ENCODE data around the gene FAM32A.

The FAM32A gene

GRCh38 chr19:16185123-16185767 lies at the start of gene FAM32A:
Gene FAM32A, plus strand, starts transcription at chr19:16185410. Its CDS starts 33 bp downstream, at chr19:16185443.
- Mint-ChIP-seq H3K4me3 (peak within 1 kb of the TSS; percentile 98), H3K36me3 (ENCODE audit: low read depth) (peaks cover 32% of the 10 kb centered on the region), H3K27ac (peak within 1 kb of the TSS; percentile 95), H3K4me1 (ENCODE audit: low read depth) (peaks cover 16% of the 10 kb centered on the region), H3K9me3 (no peaks in the 10 kb centered on the region), H3K27me3 (ENCODE audit: low read depth) (no peaks in the 10 kb centered on the region)
- DNase-seq (ENCODE audit: low spot score), result peak; percentile 100

DNA sequence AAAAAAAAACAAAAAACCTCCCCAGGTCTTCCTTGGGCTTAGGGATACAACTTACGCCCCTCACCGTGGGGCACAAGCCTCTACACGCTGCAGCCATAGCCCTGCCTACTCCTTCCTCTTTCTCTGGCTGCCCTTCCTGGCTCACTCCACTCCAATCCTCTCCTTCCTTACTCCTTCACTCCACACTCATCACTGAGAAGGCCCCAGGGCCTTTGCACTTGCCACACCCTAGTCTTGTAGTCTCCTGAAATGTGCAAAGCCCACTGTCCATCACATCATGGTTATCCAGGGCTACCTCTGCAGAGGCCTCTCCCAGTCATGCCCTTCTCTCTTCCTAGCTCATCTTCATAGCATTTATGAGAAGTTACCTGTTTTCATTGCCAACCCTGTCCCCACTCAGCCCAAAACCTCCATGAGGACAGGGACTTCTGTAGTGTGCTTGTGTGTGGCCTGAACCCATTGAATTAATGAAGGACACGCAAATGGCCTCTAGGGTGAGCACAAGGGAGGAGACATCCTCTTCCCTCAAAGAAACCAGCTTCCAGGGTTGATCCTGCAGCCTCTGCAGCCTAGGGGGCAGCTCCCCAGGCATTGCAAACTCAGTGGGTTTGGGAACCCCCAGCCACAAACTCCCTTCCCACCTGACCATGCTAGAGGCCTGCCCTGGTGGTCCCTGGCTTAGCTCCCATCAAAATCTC lies 49.6 kb upstream of the FAM32A start:
- peaks cover 5% of the 10 kb centered on the region for H3K9me3 Mint-ChIP-seq
- peaks cover 23% of the 10 kb centered on the region for H3K4me1 Mint-ChIP-seq (ENCODE audit: low read depth)
- peak overlapping the region; percentile 34 for H3K27ac Mint-ChIP-seq
- DNase-seq (ENCODE audit: low spot score), result no peak
- peaks cover 43% of the 10 kb centered on the region for H3K36me3 Mint-ChIP-seq (ENCODE audit: low read depth)
- no peaks in the 10 kb centered on the region for H3K27me3 Mint-ChIP-seq (ENCODE audit: low read depth)
- H3K4me3 Mint-ChIP-seq, result no peak overlapping the region

DNA sequence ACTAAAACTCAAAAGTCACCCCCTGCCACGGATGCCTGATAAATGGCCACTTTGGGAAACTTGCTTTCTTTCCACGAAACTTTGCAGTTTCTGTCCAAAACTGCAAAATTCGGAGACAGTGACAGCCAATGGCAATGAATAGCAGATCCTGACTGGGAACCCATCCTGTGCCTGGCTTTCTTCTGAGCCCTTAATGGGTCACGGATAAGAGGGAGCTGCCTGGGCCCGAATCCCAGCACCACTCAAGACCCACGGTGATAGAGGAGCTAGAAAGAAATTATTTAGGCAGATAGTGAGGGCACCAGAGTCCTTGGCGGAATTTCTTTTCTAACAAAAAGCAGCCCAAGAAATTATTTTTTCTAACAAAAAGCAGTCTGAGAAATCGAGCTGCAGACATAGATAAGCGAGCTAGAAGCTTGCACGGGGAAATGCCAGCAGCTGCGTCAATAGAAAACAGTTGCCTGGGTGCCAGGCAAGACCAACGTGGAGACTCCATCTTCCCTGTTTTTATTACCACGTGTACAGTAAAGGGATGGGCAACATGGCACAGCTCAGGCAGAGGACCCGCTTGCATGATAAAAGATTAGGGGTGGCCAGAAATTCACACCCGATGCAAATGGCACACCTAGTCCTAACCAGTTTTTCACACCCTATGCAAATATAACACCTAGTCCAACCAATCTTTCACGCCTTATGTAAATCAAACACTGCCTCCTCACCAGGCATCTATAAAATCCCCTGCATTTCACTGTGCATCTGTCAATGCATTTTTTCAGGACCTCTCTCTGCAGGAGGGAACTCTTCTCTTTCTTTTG lies 48.8 kb upstream of the FAM32A start:
- no peak overlapping the region for H3K27ac Mint-ChIP-seq
- peaks cover 36% of the 10 kb centered on the region for H3K36me3 Mint-ChIP-seq (ENCODE audit: low read depth)
- peaks cover 30% of the 10 kb centered on the region for H3K4me1 Mint-ChIP-seq (ENCODE audit: low read depth)
- peaks cover 1% of the 10 kb centered on the region for H3K9me3 Mint-ChIP-seq
- no peaks in the 10 kb centered on the region for H3K27me3 Mint-ChIP-seq (ENCODE audit: low read depth)
- H3K4me3 Mint-ChIP-seq, result no peak overlapping the region
- DNase-seq (ENCODE audit: low spot score), result no peak

- Mint-ChIP-seq H3K27ac (peak overlapping the region; percentile 85), H3K4me3 (peak overlapping the region; percentile 60), H3K4me1 (ENCODE audit: low read depth) (peaks cover 48% of the 10 kb centered on the region)
These were observed 45.5 kb upstream of the FAM32A start for GRCh38 chr19:16139752-16140151.

DNA sequence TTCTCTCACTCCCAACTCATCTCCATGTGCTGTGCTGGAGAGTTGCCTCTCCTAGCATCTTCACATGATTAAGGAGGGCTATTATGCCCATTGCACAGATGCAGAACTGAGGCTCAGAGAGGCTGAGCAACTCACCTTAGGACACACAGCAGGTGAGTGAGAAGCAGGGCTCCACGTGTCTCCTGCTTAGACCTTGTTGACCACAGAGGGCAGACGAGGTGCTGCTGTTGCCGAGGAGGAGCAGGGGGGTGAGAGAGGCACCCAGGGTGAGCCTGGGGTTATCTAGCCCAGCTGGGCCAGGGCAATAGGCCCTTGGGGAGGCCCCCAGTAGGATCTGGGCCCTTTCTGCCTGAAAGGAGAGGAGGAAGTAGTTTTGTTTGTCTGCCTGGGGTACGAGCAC lies 44.2 kb upstream of the FAM32A start:
- H3K36me3 Mint-ChIP-seq (ENCODE audit: low read depth), result peaks cover 16% of the 10 kb centered on the region
- no peaks in the 10 kb centered on the region for H3K9me3 Mint-ChIP-seq
- H3K4me1 Mint-ChIP-seq (ENCODE audit: low read depth), result peaks cover 49% of the 10 kb centered on the region
- H3K27ac Mint-ChIP-seq, result peak overlapping the region; percentile 79
- no peak overlapping the region for H3K4me3 Mint-ChIP-seq
- H3K27me3 Mint-ChIP-seq (ENCODE audit: low read depth), result no peaks in the 10 kb centered on the region
- no peak for DNase-seq (ENCODE audit: low spot score)

More at GRCh38 chr19:16139752-16140151, 45.5 kb upstream of the FAM32A start:
- peaks cover 13% of the 10 kb centered on the region for H3K36me3 Mint-ChIP-seq (ENCODE audit: low read depth)
- no peaks in the 10 kb centered on the region for H3K27me3 Mint-ChIP-seq (ENCODE audit: low read depth)
- no peak for DNase-seq (ENCODE audit: low spot score)
- H3K9me3 Mint-ChIP-seq, result no peaks in the 10 kb centered on the region

DNA sequence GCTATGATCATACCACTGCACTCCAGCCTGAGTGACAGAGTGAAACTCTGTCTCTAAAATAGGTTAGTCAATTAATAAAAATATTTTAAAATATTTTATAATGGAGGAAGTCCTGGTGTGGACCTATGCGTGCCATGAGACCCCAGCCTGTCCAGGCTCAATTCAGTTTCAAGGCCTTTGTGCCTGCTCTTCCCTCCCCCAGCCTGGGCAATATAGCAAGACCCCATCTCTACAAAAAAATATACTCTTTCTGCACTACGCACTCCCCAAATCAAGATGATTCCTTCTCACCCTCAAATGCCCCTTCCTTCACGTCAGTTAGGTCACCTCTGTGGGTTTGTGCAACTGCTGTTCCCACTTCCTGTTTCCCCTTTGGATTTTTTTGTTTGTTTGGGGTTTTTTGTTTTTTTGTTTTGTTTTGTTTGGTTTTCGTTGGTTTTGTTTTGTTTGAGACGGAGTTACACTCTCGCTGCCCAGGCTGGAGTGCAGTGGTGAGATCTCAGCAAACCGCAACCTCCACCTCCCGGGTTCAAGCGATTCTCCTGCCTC lies 43.1 kb upstream of the FAM32A start:
- Mint-ChIP-seq H3K36me3 (ENCODE audit: low read depth) (peaks cover 21% of the 10 kb centered on the region), H3K27ac (peak overlapping the region; percentile 67), H3K4me3 (peak overlapping the region; percentile 0), H3K27me3 (ENCODE audit: low read depth) (no peaks in the 10 kb centered on the region), H3K9me3 (no peaks in the 10 kb centered on the region), H3K4me1 (ENCODE audit: low read depth) (peaks cover 49% of the 10 kb centered on the region)
- no peak for DNase-seq (ENCODE audit: low spot score)

DNA sequence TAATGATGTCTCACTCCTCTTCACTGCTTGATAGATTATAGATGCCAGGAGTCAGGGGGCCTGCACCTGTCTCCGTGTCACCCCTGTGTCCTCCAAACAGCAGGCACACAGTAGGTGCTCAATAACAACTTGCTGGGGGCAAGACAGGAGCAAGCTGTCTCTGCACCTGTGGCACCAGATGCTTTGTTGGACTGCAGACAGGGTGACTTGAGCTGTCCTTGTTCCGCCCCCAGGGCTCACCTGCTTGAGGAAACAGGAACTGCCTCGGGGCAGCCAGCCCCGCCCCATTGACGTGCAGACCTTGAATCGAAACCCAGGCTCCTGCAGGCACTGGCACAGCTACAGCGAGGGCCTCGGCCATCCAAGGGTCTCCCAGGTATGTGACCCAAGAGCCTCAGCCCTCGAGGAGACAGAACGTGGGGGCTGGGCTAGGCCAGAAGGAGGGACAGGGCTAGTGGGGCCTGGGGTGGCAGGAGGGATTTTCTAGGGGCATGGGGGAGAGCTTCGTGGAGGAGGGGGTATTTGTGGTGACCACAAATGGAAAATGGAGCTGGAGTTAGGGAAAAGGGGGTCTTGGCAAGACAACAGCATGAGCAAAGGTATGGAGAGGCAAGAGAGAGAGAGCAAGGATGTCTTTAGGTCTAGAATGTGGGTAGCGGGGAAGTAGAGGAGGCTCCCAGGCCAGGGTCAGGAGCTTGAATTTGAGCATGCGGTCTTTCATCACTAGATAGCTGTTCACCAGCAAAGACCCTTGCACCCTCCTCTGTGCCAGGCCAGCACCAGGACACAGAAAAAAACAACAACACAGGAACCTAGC lies 41.6 kb upstream of the FAM32A start, which contains the start of gene HSH2D:
TSS of gene HSH2D (plus strand) at position 287 of the 817 bp plus-strand sequence. CDS start 5,066 bp downstream, outside the sequence.
- H3K4me1 Mint-ChIP-seq (ENCODE audit: low read depth), result peaks cover 50% of the 10 kb centered on the region
- peaks cover 21% of the 10 kb centered on the region for H3K36me3 Mint-ChIP-seq (ENCODE audit: low read depth)
- peak within 1 kb of the TSS; percentile 97 for H3K4me3 Mint-ChIP-seq
- peak within 1 kb of the TSS; percentile 98 for H3K27ac Mint-ChIP-seq
- H3K9me3 Mint-ChIP-seq, result no peaks in the 10 kb centered on the region
- peak; percentile 76 for DNase-seq (ENCODE audit: low spot score)
- H3K27me3 Mint-ChIP-seq (ENCODE audit: low read depth), result no peaks in the 10 kb centered on the region

- Mint-ChIP-seq H3K27ac (peak overlapping the region; percentile 98), H3K9me3 (no peaks in the 10 kb centered on the region), H3K4me3 (peak overlapping the region; percentile 97), H3K27me3 (ENCODE audit: low read depth) (no peaks in the 10 kb centered on the region), H3K4me1 (ENCODE audit: low read depth) (peaks cover 52% of the 10 kb centered on the region), H3K36me3 (ENCODE audit: low read depth) (peaks cover 25% of the 10 kb centered on the region)
- DNase-seq (ENCODE audit: low spot score), result no peak
These were observed 41.0 kb upstream of the FAM32A start for GRCh38 chr19:16144216-16144581.

DNA sequence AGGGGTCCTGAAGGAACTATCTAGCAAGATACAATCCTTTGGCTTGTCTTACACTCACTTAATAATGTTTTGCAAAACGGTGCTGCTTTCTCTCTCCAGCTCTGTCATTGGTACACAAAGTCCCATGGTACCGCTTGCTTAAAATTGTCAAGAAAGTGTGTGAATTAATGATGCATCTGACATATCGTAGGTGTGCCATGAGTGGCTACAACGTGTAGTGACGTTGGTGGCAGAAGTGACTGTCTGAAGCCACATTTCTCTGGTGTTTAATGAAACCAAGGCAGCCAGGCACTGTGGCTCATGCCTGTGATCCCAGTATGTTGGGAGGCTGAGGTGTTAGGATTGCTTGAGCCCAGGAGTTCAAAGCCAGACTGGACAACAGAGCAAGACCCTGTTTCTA lies 39.1 kb upstream of the FAM32A start:
- Mint-ChIP-seq H3K9me3 (no peaks in the 10 kb centered on the region), H3K36me3 (ENCODE audit: low read depth) (peaks cover 35% of the 10 kb centered on the region), H3K4me3 (peak overlapping the region; percentile 80), H3K27ac (peak overlapping the region; percentile 52), H3K27me3 (ENCODE audit: low read depth) (no peaks in the 10 kb centered on the region), H3K4me1 (ENCODE audit: low read depth) (peaks cover 44% of the 10 kb centered on the region)
- no peak for DNase-seq (ENCODE audit: low spot score)

DNA sequence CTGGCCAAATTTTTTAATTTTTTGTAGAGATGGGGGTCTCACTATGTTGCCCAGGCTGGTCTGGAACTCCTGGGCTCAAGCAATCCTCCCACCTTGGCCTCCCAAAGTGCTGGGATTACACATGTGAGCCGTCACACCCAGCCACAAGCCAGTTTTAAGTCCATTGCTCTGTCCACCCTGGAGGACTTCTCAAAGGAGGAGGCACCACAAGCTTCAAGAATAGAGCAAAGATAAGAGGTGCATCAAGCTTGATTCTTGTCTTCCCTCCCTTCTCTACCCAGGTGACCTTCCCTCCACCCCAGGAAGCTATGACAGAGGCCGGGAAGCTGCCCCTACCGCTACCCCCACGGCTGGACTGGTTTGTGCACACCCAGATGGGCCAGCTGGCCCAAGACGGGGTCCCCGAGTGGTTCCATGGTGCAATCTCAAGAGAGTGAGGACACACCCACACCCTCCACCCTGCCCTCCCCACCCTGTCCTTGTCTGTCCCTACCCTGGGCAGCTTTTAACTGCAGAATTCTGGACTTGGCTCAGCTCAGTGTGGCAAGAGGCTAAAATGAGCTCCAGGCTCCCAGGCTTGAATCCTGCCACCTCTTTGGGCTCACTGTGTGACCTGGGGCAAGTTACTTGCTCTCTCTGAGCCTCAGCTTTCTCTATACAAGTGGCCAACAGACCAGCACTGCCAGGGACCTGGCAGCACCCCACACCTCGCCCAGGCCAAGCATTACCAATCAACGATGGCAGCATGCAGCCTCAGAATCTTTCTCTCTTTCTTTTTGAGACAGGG lies 36.6 kb upstream of the FAM32A start:
- Mint-ChIP-seq H3K27ac (peak overlapping the region; percentile 74), H3K4me3 (peak overlapping the region; percentile 29), H3K27me3 (ENCODE audit: low read depth) (no peaks in the 10 kb centered on the region), H3K9me3 (no peaks in the 10 kb centered on the region), H3K4me1 (ENCODE audit: low read depth) (peaks cover 29% of the 10 kb centered on the region), H3K36me3 (ENCODE audit: low read depth) (peaks cover 53% of the 10 kb centered on the region)
- no peak for DNase-seq (ENCODE audit: low spot score)

- peaks cover 75% of the 10 kb centered on the region for H3K36me3 Mint-ChIP-seq (ENCODE audit: low read depth)
- H3K27me3 Mint-ChIP-seq (ENCODE audit: low read depth), result no peaks in the 10 kb centered on the region
- H3K4me1 Mint-ChIP-seq (ENCODE audit: low read depth), result peaks cover 21% of the 10 kb centered on the region
These were observed 31.5 kb upstream of the FAM32A start for GRCh38 chr19:16153582-16154336.

GRCh38 chr19:16154557-16154956 lies 30.7 kb upstream of the FAM32A start:
- Mint-ChIP-seq H3K27ac (no peak overlapping the region), H3K27me3 (ENCODE audit: low read depth) (no peaks in the 10 kb centered on the region), H3K4me3 (no peak overlapping the region), H3K4me1 (ENCODE audit: low read depth) (peaks cover 13% of the 10 kb centered on the region), H3K9me3 (no peaks in the 10 kb centered on the region), H3K36me3 (ENCODE audit: low read depth) (peaks cover 68% of the 10 kb centered on the region)
- DNase-seq (ENCODE audit: low spot score), result no peak

More at GRCh38 chr19:16153582-16154336, 31.5 kb upstream of the FAM32A start:
- Mint-ChIP-seq H3K4me3 (no peak overlapping the region), H3K27ac (no peak overlapping the region), H3K9me3 (no peaks in the 10 kb centered on the region)
- no peak for DNase-seq (ENCODE audit: low spot score)
